Measurements from ENCODE around the gene SAMD4B. TPM values are rescaled to one million over a fixed set of nuclear protein-coding genes. Genes with fewer than 3 reads are reported as not detected.

The SAMD4B gene
- total RNA-seq, 2 donors from 2014 or later: 101 to 153 TPM

DNA sequence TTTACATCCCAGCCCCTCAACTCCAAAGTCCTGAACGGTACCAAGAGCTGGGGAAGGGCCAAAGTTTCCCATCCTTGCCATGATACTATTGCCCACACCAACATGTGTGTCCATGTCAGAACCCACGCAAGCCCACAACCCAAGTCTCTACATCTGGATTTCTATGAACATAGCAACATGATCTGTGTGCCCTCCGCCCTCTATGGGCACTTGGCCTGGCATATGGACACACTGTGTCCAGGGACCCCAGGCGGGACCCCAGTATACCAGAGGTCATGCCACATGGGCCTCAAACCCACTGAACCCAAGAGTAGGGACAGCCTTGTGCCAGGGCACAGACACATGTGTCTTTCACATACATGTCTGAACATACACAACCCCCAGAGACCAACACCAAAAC, 23.5 kb upstream of the SAMD4B start:
- no peaks in the 10 kb centered on the region for H3K27me3 ChIP-seq (replicated peaks; ENCODE audit: insufficient read depth)
- no peaks in the 10 kb centered on the region for H3K9me3 ChIP-seq
- DNase-seq (ENCODE audit: low spot score): no peak
- H3K4me1 ChIP-seq (ENCODE audit: control insufficient read depth in 1 of 2, low read depth in 2 of 2): peaks cover 4 to 10% of the 10 kb centered on the region in 2 donors
- H3K4me3 ChIP-seq: no peak overlapping the region
- ATAC-seq (ENCODE audit: insufficient number of reproducible peaks, low FRiP score, low read depth): no peak
- H3K36me3 ChIP-seq: no peaks in the 10 kb centered on the region
- TF ChIP-seq, protein P1, sequence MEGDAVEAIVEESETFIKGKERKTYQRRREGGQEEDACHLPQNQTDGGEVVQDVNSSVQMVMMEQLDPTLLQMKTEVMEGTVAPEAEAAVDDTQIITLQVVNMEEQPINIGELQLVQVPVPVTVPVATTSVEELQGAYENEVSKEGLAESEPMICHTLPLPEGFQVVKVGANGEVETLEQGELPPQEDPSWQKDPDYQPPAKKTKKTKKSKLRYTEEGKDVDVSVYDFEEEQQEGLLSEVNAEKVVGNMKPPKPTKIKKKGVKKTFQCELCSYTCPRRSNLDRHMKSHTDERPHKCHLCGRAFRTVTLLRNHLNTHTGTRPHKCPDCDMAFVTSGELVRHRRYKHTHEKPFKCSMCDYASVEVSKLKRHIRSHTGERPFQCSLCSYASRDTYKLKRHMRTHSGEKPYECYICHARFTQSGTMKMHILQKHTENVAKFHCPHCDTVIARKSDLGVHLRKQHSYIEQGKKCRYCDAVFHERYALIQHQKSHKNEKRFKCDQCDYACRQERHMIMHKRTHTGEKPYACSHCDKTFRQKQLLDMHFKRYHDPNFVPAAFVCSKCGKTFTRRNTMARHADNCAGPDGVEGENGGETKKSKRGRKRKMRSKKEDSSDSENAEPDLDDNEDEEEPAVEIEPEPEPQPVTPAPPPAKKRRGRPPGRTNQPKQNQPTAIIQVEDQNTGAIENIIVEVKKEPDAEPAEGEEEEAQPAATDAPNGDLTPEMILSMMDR (IDR thresholded peaks at IDR 0.05): no peak
- no peak overlapping the region for H3K27ac ChIP-seq

DNA sequence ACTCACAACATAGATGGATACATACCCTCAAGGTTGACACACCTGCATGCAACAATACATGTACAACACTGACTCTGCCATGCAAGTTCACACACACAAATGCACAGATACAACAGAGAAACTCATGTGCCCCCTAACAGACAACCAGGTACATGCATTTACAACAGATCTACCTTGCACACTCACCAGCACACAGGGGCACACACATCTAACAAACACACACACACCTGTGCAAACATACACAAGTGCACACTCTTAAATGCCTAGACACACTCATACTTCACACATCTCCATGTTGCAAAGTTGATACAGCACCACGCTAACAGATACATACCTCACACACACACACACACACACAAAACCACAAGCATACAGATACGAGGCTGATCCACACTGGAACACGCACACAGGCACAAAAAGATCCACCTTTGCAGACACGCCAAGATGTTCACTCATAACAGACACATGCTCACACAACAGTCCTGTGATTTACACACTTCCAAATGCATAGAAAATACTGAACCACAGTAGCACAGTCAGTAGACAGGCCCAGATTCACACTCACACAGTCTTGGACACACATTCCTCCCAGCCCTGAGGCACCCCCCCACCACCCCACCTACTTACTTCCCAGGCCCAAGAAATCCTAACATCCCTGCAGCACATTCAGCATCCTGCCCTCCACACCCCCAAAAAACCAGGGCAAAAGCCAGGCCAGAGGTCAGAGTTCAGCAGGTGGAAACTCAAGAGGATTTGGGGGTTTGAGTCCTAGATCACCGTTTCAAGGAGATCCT, 22.9 kb upstream of the SAMD4B start:
- H3K4me3 ChIP-seq: no peak overlapping the region
- ATAC-seq (ENCODE audit: insufficient number of reproducible peaks, low FRiP score, low read depth): no peak
- H3K9me3 ChIP-seq: no peaks in the 10 kb centered on the region
- peaks cover 4 to 10% of the 10 kb centered on the region in 2 donors for H3K4me1 ChIP-seq (ENCODE audit: control insufficient read depth in 1 of 2, low read depth in 2 of 2)
- TF ChIP-seq, protein P1 (IDR thresholded peaks at IDR 0.05): no peak
- no peaks in the 10 kb centered on the region for H3K36me3 ChIP-seq
- no peaks in the 10 kb centered on the region for H3K27me3 ChIP-seq (replicated peaks; ENCODE audit: insufficient read depth)
- no peak overlapping the region for H3K27ac ChIP-seq
- DNase-seq (ENCODE audit: low spot score): no peak

DNA sequence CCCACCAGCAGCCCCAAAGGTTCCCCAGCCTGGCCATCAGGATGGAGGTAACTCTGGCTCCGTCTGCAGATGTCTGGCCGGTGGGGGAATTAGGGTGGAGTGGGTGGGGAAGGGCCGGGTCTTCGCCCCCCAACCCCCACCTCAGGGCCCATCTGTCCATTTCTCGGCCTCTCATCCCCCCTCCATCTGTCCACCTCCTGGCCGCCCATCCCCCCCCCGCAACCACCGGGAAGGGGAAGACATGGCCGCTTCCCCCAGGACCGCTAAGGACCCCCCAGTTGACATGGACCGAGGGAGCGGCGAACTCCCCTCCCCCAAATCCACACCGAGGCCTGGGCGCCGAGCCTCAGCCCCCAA, 22.4 kb upstream of the SAMD4B start:
- TF ChIP-seq, protein P1 (IDR thresholded peaks at IDR 0.05): no peak
- ATAC-seq (ENCODE audit: insufficient number of reproducible peaks, low FRiP score, low read depth): no peak
- H3K4me3 ChIP-seq: peak overlapping the region; percentile 70
- no peaks in the 10 kb centered on the region for H3K9me3 ChIP-seq
- H3K36me3 ChIP-seq: no peaks in the 10 kb centered on the region
- peaks cover 4 to 10% of the 10 kb centered on the region in 2 donors for H3K4me1 ChIP-seq (ENCODE audit: control insufficient read depth in 1 of 2, low read depth in 2 of 2)
- no peak for DNase-seq (ENCODE audit: low spot score)
- no peaks in the 10 kb centered on the region for H3K27me3 ChIP-seq (replicated peaks; ENCODE audit: insufficient read depth)
- H3K27ac ChIP-seq: no peak overlapping the region

DNA sequence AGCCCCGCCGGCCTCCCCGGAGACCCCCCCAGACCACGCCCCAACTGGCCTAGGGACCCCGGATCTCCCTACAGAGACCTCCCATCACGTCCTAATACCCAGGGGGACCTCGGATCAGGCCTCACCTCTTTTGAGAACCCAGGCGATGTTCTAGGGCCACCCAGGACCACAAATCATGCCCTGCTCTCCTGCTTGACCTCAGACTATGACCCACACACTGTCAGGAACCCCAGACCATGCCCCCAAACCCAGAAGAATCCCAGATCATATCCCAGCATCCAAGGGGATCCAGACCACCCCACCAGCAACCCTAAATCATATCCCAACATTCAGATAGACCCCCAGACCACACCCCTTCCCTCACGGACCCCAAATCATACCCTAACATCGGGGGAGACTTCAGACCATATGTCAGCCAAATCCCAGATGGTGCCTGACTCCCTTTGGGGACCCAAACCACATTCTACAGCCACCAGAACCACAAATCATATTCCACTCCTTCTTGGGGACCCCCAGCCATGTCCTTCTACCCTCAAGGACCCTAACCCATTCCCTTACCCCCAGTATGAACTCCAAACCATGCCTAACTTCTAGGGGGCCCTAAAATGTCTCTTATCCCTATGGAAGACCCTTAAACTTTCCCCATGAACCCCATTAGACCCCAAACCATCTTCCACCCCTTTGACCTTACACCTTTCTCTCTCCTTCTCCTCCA, 20.9 kb upstream of the SAMD4B start:
- no peaks in the 10 kb centered on the region for H3K27me3 ChIP-seq (replicated peaks; ENCODE audit: insufficient read depth)
- no peak for ATAC-seq (ENCODE audit: insufficient number of reproducible peaks, low FRiP score, low read depth)
- DNase-seq (ENCODE audit: low spot score): no peak
- peaks cover 4 to 10% of the 10 kb centered on the region in 2 donors for H3K4me1 ChIP-seq (ENCODE audit: control insufficient read depth in 1 of 2, low read depth in 2 of 2)
- peak overlapping the region; percentile 42 for H3K4me3 ChIP-seq
- no peaks in the 10 kb centered on the region for H3K36me3 ChIP-seq
- TF ChIP-seq, protein P1 (IDR thresholded peaks at IDR 0.05): no peak
- no peaks in the 10 kb centered on the region for H3K9me3 ChIP-seq
- no peak overlapping the region for H3K27ac ChIP-seq

DNA sequence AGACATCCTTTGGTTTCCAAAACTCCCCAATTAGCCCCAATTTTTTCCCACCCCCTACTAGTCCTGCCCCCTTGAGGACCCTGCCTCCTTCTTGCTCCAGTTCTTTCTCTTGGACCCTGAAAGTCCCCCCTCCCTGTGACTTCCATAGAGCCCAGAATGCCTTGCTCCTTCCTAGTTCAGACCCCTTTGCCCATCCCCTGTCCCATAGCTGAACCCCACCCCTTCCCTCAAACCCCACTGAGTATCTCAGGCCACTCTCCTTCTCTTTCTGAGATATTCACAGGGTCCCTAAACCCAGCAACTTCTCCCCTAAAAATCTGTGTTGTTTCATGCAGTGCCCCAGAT, 20.4 kb upstream of the SAMD4B start:
- H3K9me3 ChIP-seq: no peaks in the 10 kb centered on the region
- no peaks in the 10 kb centered on the region for H3K27me3 ChIP-seq (replicated peaks; ENCODE audit: insufficient read depth)
- H3K4me3 ChIP-seq: no peak overlapping the region
- H3K4me1 ChIP-seq (ENCODE audit: control insufficient read depth in 1 of 2, low read depth in 2 of 2): peaks cover 4 to 10% of the 10 kb centered on the region in 2 donors
- TF ChIP-seq, protein P1 (IDR thresholded peaks at IDR 0.05): no peak
- DNase-seq (ENCODE audit: low spot score) (no peak), ATAC-seq (ENCODE audit: insufficient number of reproducible peaks, low FRiP score, low read depth) (no peak)
- H3K36me3 ChIP-seq: no peaks in the 10 kb centered on the region
- no peak overlapping the region for H3K27ac ChIP-seq

Data from thoracic aorta (tissue), 2 donors.